CD4-positive, CD25-positive, alpha-beta regulatory T cell (primary cell): ENCODE measurements around the gene ESYT3. TPM values are rescaled to one million over a fixed set of nuclear protein-coding genes. Genes with fewer than 3 reads are reported as not detected.

Experiments used
- ATAC-seq, 2 donors: fragments of 150-1000 bp; cut with Tn5 transposase; one replicate each; pipeline ENCODE4 v1.10.0; 2021; ENCODE audit warnings: low read depth in 2 of 2, moderate number of reproducible peaks in 2 of 2, moderate library complexity in 1 of 2
- DNase-seq, 3 donors: peaks; one replicate each; pipeline versions ENCODE4 v3.0.0 to v3.0.0-alpha.2; 2012 to 2022; ENCODE audit warnings: mixed read lengths in 1 of 3
- H3K27ac ChIP-seq: one replicate; pipeline ENCODE4 v1.7.0; 2013; ENCODE audit warnings: mild to moderate bottlenecking, low read length; ENCODE audit not compliant: insufficient read depth, poor library complexity, severe bottlenecking
- H3K27me3 ChIP-seq: one replicate; pipeline ENCODE4 v1.7.0; 2013; ENCODE audit warnings: low read length; ENCODE audit not compliant: control insufficient read depth, insufficient read depth
- H3K36me3 ChIP-seq: one replicate; pipeline ENCODE4 v1.7.0; 2013; ENCODE audit warnings: mild to moderate bottlenecking, low read length, moderate library complexity; ENCODE audit not compliant: control insufficient read depth, insufficient read depth
- H3K4me1 ChIP-seq: 2 replicates; pipeline ENCODE4 v1.7.0; 2013; ENCODE audit warnings: mild to moderate bottlenecking, low read length; ENCODE audit not compliant: insufficient read depth, control insufficient read depth, poor library complexity, severe bottlenecking
- H3K4me3 ChIP-seq: one replicate; pipeline ENCODE4 v1.7.0; 2013; ENCODE audit warnings: low read depth, mild to moderate bottlenecking, low read length, moderate library complexity
- H3K9me3 ChIP-seq, 2 experiments: 1 replicate in 1 of 2; 2 replicates in 1 of 2; pipeline ENCODE4 v1.7.0; 2013; ENCODE audit warnings: low read length in 2 of 2, mild to moderate bottlenecking in 1 of 2, moderate library complexity in 1 of 2; ENCODE audit not compliant: control insufficient read depth in 2 of 2
- H3K27ac Mint-ChIP-seq, 3 donors: one replicate each; pipeline ENCODE4 v1.8.0; 2020 to 2022; ENCODE audit warnings: mild to moderate bottlenecking in 3 of 3, mixed read lengths in 3 of 3, moderate library complexity in 2 of 3
- H3K27me3 Mint-ChIP-seq: one replicate; pipeline ENCODE4 v1.8.0; 2022; ENCODE audit warnings: mild to moderate bottlenecking, mixed read lengths
- H3K36me3 Mint-ChIP-seq: one replicate; pipeline ENCODE4 v1.8.0; 2020; ENCODE audit warnings: mixed read lengths
- H3K4me1 Mint-ChIP-seq, 4 donors: one replicate each; pipeline ENCODE4 v1.8.0; 2020 to 2022; ENCODE audit warnings: mixed read lengths in 4 of 4, mild to moderate bottlenecking in 1 of 4
- H3K4me3 Mint-ChIP-seq, 4 donors: one replicate each; pipeline ENCODE4 v1.8.0; 2020 to 2022; ENCODE audit warnings: mild to moderate bottlenecking in 4 of 4, mixed read lengths in 4 of 4, moderate library complexity in 3 of 4
- H3K9me3 Mint-ChIP-seq, 7 donors: one replicate each; pipeline ENCODE4 v1.8.0; 2020 to 2022; ENCODE audit warnings: mixed read lengths in 7 of 7, mild to moderate bottlenecking in 3 of 7, moderate library complexity in 2 of 7
- polyA plus RNA-seq, 4 donors: library from polyadenylated mRNA; unstranded; fragments of 300-500 nt; fragmentation: Illumina TruSeq; gene quantifications; one replicate each; pipeline ENCODE4 v1.2.3, GENCODE V29; 2021
- total RNA-seq: library from RNA; stranded (reverse); gene quantifications from one replicate; pipeline ENCODE4 v1.2.3, GENCODE V29; 2022

Gene ESYT3
- total and polyA plus RNA-seq, 5 donors from 2014 or later = 0.17 TPM; not detected in 4

- Mint-ChIP-seq H3K9me3 (no peaks in the 10 kb centered on the region), H3K36me3 (no peaks in the 10 kb centered on the region), H3K4me3 (no peak overlapping the region), H3K27ac (no peak overlapping the region), H3K27me3 (peaks cover 53% of the 10 kb centered on the region), H3K4me1 (peaks cover 0 to 6% (median 4%) of the 10 kb centered on the region in 4 donors)
- ATAC-seq (no peak), DNase-seq (no peak)
- no peak overlapping the region for H3K4me3 ChIP-seq
- no peaks in the 10 kb centered on the region for H3K36me3 ChIP-seq
- H3K27me3 ChIP-seq = peaks cover 8% of the 10 kb centered on the region
- H3K4me1 ChIP-seq = peaks cover 3% of the 10 kb centered on the region
- H3K27ac ChIP-seq = no peak overlapping the region
- H3K9me3 ChIP-seq = no peaks in the 10 kb centered on the region
Measured at GRCh38 chr3:138440121-138440521, 5.7 kb downstream of the ESYT3 start.

DNA sequence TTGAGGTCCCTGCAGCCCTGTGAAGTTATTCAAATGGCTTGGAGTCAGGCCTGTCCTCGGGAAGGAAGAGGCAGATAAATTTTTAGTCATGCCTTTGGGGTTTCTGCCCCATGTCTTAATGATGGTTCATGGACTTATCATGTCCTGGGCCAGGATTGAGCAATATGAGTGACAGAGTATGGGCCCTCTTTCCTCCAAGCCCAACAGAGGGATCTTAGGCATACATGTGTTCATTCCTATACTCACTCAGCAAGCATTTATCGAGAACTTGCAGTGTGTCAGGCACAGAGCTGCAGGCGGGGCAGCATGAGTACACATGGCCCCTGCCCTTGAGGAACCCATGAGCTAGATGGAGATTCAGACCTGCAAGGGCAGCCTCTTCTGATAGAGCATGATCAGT lies 6.2 kb downstream of the ESYT3 start:
- ATAC-seq = no peak
- Mint-ChIP-seq H3K9me3 (no peaks in the 10 kb centered on the region), H3K4me1 (peaks cover 0 to 6% (median 4%) of the 10 kb centered on the region in 4 donors), H3K4me3 (no peak overlapping the region), H3K27ac (no peak overlapping the region), H3K36me3 (no peaks in the 10 kb centered on the region), H3K27me3 (peaks cover 52% of the 10 kb centered on the region)
- peaks cover 8% of the 10 kb centered on the region for H3K27me3 ChIP-seq
- no peaks in the 10 kb centered on the region for H3K36me3 ChIP-seq
- DNase-seq = no peak
- no peak overlapping the region for H3K4me3 ChIP-seq
- H3K4me1 ChIP-seq = no peaks in the 10 kb centered on the region
- no peak overlapping the region for H3K27ac ChIP-seq
- H3K9me3 ChIP-seq = no peaks in the 10 kb centered on the region

DNA sequence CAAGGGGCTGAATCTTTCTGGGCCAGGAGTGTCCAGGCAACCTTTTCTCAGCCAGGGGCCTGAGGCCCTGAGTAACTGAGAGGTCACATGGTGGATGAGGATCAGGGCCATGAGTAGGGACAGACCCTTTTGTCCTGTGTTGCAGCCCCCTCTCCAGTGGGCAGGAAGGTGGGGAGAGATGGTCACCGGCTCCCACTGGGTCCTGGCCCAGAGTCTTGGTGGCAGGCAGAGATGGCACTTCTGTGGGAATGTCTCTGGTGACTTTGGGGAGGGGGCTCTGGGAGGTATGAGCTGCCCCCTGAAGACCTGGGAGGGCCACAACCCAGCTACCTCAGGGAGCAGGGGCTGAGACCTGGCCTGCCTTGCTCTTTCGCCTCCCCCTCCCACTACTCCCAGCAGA lies 6.8 kb downstream of the ESYT3 start:
- H3K4me1 ChIP-seq = no peaks in the 10 kb centered on the region
- peaks cover 45% of the 10 kb centered on the region for H3K27me3 Mint-ChIP-seq
- no peak for ATAC-seq
- peaks cover 4% of the 10 kb centered on the region for H3K27me3 ChIP-seq
- no peak overlapping the region for H3K4me3 Mint-ChIP-seq
- H3K4me3 ChIP-seq = no peak overlapping the region
- no peaks in the 10 kb centered on the region for H3K36me3 Mint-ChIP-seq
- no peaks in the 10 kb centered on the region for H3K9me3 Mint-ChIP-seq
- H3K27ac ChIP-seq = no peak overlapping the region
- H3K27ac Mint-ChIP-seq = no peak overlapping the region
- no peak for DNase-seq
- H3K9me3 ChIP-seq = no peaks in the 10 kb centered on the region
- peaks cover 0 to 1% (median under 1%) of the 10 kb centered on the region in 4 donors for H3K4me1 Mint-ChIP-seq
- H3K36me3 ChIP-seq = no peaks in the 10 kb centered on the region

DNA sequence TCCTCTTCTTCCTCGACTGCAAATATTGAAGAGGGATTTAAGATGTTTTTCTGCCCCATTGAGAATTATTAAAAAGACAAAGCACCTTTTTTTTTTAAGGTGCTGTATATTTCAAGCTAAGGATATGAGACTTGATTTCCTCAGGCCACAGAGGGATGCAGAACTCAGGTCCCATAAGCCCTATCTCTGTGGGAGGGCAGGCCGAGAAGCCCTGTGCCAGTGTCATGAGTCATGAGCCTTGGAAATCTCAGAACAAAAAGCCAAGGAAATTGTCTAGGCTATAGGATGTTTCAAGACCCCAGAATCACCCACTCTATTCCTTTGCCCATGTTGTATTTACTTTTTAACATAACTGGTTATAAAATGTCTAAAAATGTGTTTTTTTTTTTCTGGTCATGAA lies 7.3 kb downstream of the ESYT3 start:
- no peak overlapping the region for H3K4me3 ChIP-seq
- H3K36me3 Mint-ChIP-seq = no peaks in the 10 kb centered on the region
- H3K4me1 ChIP-seq = no peaks in the 10 kb centered on the region
- H3K4me3 Mint-ChIP-seq = no peak overlapping the region
- peaks cover 4% of the 10 kb centered on the region for H3K27me3 ChIP-seq
- peaks cover 43% of the 10 kb centered on the region for H3K27me3 Mint-ChIP-seq
- H3K9me3 ChIP-seq = no peaks in the 10 kb centered on the region
- no peaks in the 10 kb centered on the region for H3K9me3 Mint-ChIP-seq
- ATAC-seq (no peak), DNase-seq (no peak)
- no peaks in the 10 kb centered on the region for H3K36me3 ChIP-seq
- no peak overlapping the region for H3K27ac Mint-ChIP-seq
- no peak overlapping the region for H3K27ac ChIP-seq
- no peaks in the 10 kb centered on the region for H3K4me1 Mint-ChIP-seq

- no peaks in the 10 kb centered on the region for H3K4me1 Mint-ChIP-seq
- Histone ChIP-seq H3K27ac (no peak overlapping the region), H3K4me3 (no peak overlapping the region), H3K36me3 (no peaks in the 10 kb centered on the region), H3K27me3 (no peaks in the 10 kb centered on the region), H3K4me1 (no peaks in the 10 kb centered on the region), H3K9me3 (no peaks in the 10 kb centered on the region)
- H3K9me3 Mint-ChIP-seq = no peaks in the 10 kb centered on the region
- no peak overlapping the region for H3K27ac Mint-ChIP-seq
- H3K4me3 Mint-ChIP-seq = no peak overlapping the region
- ATAC-seq (no peak), DNase-seq (no peak)
- no peaks in the 10 kb centered on the region for H3K36me3 Mint-ChIP-seq
- H3K27me3 Mint-ChIP-seq = peaks cover 45% of the 10 kb centered on the region
Measured at GRCh38 chr3:138442433-138442832, 8.0 kb downstream of the ESYT3 start.

DNA sequence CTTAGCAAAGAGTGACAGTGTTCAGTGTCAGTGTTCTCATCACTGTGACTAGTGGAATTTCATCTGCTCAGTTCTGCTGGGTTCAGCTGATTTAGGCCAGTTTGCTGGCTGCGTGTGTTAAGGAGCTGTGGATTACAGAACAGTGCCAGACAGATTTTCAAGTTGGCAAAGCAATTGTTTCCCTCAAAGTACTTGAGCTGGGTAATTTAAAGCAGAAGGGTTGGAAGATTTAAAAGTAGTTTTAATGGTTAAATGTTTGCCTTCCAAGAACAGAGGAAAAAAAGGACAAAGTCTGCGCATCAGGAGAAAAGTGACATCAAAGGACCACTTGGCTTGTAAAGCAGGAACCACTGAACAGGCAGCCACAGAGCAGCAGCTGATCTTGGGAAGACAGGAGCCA lies 8.7 kb downstream of the ESYT3 start:
- Mint-ChIP-seq H3K27ac (no peak overlapping the region), H3K36me3 (no peaks in the 10 kb centered on the region), H3K4me1 (no peaks in the 10 kb centered on the region), H3K4me3 (no peak overlapping the region), H3K27me3 (peaks cover 39% of the 10 kb centered on the region), H3K9me3 (no peaks in the 10 kb centered on the region)
- H3K36me3 ChIP-seq = no peaks in the 10 kb centered on the region
- no peak overlapping the region for H3K27ac ChIP-seq
- H3K4me3 ChIP-seq = no peak overlapping the region
- no peaks in the 10 kb centered on the region for H3K9me3 ChIP-seq
- no peaks in the 10 kb centered on the region for H3K4me1 ChIP-seq
- H3K27me3 ChIP-seq = no peaks in the 10 kb centered on the region
- DNase-seq = no peak
- no peak for ATAC-seq

GRCh38 chr3:138443521-138444503 lies 9.4 kb downstream of the ESYT3 start:
- Histone ChIP-seq H3K27ac (no peak overlapping the region), H3K36me3 (no peaks in the 10 kb centered on the region), H3K9me3 (no peaks in the 10 kb centered on the region), H3K4me3 (no peak overlapping the region), H3K27me3 (no peaks in the 10 kb centered on the region), H3K4me1 (no peaks in the 10 kb centered on the region)
- no peak for ATAC-seq
- DNase-seq = no peak
- Mint-ChIP-seq H3K27ac (no peak overlapping the region), H3K4me3 (no peak overlapping the region), H3K27me3 (peaks cover 32% of the 10 kb centered on the region), H3K4me1 (no peaks in the 10 kb centered on the region), H3K9me3 (no peaks in the 10 kb centered on the region), H3K36me3 (no peaks in the 10 kb centered on the region)

DNA sequence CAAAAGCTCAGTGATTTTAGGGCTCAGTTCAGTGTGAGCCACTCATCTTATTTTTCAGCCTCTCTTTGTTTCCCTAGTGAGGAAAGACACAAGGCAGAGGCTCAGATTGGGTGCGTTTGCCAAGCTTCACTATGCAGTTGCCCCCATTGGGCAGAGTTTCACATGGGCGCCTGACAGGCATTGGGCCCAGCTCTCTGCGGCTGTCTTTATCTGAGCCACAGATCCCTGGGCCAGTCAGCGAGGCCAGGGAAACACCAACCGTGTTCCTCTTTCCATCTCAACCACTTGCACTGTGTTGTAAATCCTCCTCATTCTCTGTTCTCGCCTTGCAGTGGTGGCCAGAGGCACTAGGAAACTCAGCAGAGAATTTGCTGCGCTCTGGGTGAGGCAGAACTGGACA lies 10.8 kb downstream of the ESYT3 start:
- no peaks in the 10 kb centered on the region for H3K9me3 Mint-ChIP-seq
- no peak overlapping the region for H3K27ac ChIP-seq
- no peaks in the 10 kb centered on the region for H3K9me3 ChIP-seq
- H3K27me3 Mint-ChIP-seq = peaks cover 30% of the 10 kb centered on the region
- H3K27ac Mint-ChIP-seq = no peak overlapping the region
- no peaks in the 10 kb centered on the region for H3K36me3 Mint-ChIP-seq
- no peaks in the 10 kb centered on the region for H3K4me1 Mint-ChIP-seq
- H3K36me3 ChIP-seq = no peaks in the 10 kb centered on the region
- H3K4me3 ChIP-seq = no peak overlapping the region
- H3K27me3 ChIP-seq = no peaks in the 10 kb centered on the region
- DNase-seq = no peak
- no peak overlapping the region for H3K4me3 Mint-ChIP-seq
- H3K4me1 ChIP-seq = no peaks in the 10 kb centered on the region
- ATAC-seq = no peak
